CD4-positive, alpha-beta T cell treated with Interferon gamma for 1 hour (primary cell): ENCODE data around the gene MTMR12.
"Not testable (repeated sequence)": the region's sequence is repeated elsewhere in the genome, so short reads cannot be mapped to it uniquely, and the experiment has no call there.

Experiments used
- DNase-seq: peaks from one replicate; pipeline ENCODE4 v3.0.0-alpha.2; 2020

The MTMR12 gene

DNA sequence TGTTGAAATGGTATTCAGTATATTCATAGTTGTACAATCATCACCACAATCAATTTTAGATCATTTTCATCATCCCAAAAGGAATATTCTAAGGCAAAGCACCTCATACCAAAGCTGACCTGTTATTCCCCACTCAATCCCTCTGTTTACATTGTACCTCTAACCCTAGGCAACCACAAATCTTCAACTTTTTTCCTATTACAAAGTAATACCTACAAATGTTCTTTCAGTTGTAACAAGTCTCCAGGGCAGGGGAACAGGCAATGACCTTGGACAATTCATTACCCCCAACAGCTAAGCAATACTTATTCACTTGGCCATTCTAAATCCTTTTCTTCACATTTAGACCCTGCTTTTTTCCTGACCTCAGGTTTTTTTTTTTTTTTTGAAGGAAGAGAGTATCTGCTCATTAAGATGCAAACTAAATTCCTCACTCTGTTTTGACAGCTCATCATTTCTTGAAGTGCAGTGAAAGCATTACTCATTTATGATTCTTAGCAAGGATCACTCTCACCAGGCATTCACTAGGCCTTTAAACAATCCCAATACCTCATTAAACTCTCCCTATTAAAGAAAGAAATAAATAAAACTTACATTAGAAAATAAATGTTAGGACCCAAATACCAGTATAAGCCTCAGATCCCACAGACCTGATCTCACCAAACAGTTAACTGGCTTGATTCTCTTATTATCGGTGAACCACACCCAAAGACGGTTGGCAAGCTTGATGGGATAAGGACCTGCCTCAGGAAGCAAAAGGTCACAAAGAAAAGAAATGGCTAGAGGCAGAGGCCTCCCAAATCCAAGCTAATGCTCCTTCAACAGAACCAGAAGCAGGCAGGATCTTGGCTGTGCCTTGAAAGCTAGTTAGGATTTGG lies 15.3 kb downstream of the MTMR12 start:
- DNase-seq: no peak

DNA sequence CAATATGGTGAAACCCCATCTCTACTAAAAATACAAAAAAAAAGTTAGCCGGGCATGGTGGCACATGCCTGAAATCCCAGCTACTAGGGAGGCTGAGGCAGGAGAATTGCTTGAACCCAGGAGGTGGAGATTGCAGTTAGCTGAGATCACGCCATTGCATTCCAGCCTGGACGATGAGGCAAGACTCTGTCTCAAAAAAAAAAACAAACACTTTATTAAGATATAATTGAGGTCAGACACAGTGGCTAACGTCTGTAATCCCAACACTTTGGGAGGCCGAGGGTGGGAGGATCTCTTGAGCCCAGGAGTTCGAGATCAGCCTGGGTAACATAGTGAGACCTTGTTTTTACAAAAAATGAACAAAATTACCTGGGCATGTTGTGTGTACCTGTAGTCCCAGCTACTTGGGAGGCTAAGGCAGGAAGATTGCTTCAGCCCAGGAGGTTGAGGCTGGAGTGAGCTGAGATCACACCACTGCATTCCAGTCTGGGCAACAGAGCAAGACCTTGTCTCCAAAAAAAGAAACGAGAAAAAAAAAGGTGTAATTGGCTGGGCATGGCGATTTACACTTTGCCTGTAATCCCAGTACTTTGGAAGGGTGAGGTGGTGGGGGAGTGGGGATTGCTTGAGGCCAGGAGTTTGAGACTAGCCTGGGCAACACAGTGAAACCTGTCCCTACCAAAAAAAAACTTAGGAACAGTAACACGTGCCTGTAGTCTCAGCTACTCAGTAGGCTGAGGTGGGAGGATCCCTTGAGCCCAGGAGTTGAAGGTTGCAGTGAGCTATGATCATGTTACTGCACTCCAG lies 16.6 kb downstream of the MTMR12 start:
- not testable (repeated sequence) for DNase-seq

DNA sequence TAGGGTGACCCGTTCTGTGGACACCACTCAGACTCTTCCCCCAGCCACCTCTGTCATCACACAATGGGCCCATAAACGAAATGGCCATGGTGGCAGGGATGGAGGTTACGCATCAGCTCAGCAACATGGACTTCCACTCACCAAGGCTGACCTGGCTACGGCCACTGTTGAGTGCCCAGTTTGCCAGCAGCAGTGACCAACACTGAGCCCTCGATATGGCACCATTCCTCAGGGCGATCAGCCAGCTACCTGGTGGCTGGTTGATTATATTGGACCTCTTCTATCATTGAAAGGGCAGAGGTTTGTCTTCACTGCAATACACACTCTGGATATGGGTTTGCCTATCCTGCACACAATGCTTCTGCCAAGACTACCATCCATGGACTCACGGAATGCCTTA lies 21.1 kb downstream of the MTMR12 start:
- DNase-seq: no peak

DNA sequence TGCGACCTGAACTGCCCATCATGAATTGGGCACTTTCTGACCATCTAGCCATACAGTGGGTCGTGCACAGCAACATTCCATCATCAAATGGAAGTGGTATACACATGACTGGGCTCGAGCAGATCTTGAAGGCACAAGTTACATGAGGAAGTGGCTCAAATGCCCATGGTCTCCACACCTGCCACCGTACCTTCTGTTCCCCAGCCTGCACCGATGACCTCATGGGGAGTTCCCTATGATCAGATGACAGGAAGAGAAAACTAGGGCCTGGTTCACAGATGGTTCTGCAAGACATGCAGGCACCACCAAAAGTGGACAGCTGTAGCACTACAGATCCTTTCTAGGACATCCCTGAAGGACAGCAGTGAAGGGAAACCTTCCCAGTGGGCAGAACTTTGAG lies 21.8 kb downstream of the MTMR12 start:
- peak; percentile 53 for DNase-seq

DNA sequence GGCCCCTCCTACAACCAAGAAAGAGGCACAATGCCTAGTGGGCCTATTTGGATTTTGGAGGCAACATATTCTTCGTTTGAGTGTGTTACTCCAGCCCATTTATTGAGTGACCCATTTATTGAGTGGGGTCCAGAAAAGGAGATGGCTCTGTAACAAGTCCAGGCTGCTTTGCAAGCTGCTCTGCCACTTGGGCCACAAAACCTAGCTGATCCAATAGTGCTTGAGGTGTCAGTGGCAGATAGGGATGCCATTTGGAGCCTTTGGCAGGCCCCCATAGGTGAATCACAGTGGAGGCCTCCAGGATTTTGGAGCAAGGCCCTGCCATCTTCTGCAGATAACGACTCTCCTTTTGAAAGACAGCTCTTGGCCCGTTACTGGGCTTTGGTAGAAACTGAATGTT lies 22.2 kb downstream of the MTMR12 start:
- DNase-seq: not testable (repeated sequence)

DNA sequence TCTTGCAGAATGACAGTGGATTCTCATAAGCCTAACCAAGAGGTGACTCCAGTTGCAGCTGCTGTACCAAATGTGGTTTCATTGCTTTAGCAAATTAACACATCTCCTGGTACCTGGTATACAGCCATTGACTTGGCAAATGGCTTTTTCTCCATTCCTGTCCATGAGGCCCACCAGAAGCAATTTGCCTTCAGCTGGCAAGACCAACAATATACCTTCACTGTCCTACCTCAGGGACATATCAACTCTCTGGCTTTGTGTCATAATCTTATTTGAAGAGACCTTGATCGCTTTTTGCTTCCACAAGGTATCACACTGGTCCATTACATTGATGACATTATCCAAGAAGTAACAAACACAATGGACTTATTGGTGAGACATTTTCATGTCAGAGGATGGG lies 22.8 kb downstream of the MTMR12 start:
- DNase-seq: not testable (repeated sequence)

DNA sequence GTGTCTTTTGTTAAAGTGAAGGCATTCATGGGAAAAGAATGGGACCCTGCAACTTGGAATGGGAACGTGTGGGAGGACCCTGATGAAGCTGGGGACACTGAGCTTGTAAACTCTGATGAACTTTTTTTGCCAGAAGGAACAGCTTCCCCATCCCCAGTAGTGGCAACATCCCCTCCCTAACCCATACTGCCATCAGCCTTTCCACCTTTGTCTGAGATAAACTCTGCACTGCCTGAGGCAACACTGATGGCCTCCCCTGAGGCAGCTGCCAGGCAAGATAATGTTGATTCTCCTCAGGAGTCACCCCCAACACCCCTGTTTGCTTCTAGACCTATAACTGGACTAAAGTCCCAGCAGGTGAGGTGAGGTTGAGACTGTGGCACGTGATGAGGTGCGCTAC lies 24.6 kb downstream of the MTMR12 start:
- not testable (repeated sequence) for DNase-seq

DNA sequence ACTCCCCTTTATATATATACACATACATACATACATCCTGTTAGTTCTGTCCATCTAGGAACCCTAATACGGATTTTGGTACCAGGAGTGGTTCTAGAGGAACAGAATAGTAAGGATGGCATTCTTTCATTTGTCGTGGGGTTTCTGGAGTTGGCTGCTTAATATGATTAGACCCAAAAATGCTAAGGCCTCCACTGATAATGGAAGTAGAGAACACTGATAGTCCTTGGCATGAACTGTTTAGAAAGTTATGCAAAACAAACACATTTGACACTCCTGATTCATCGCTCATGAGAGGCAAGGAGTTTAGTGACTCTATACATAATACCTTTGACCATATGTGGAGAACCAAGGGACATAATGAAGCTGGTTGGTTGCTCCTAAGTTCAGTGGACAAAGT lies 25.2 kb downstream of the MTMR12 start:
- DNase-seq: not testable (repeated sequence)

DNA sequence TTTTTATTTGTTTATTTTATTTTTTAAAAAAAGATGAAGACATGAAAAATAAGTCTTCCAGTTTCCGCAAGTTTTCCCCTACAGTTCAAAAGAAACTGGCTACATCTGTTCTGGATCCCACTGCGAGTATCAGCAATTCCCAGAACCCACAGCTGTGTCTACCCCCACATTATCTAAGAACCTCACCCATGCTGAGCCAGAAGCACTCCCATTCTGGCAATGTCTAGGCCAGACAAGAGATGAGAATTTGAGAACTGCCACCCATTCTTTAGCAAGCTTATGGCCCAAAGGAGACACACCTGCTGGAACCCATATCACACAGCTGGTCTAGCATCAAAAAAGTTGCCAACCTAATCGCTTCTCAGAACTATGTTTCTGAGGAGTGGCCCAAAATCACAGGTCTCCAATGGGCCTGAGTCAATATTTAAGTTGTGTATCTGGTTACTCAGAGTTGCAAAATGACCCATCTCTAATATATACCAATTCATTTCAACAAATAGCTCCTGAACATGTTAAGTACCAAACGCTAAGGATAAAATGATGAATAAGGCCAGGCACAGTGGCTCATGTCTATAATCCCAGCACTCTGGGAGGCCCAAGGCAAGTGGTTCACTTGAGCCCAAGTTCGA lies 27.1 kb downstream of the MTMR12 start:
- no peak for DNase-seq

DNA sequence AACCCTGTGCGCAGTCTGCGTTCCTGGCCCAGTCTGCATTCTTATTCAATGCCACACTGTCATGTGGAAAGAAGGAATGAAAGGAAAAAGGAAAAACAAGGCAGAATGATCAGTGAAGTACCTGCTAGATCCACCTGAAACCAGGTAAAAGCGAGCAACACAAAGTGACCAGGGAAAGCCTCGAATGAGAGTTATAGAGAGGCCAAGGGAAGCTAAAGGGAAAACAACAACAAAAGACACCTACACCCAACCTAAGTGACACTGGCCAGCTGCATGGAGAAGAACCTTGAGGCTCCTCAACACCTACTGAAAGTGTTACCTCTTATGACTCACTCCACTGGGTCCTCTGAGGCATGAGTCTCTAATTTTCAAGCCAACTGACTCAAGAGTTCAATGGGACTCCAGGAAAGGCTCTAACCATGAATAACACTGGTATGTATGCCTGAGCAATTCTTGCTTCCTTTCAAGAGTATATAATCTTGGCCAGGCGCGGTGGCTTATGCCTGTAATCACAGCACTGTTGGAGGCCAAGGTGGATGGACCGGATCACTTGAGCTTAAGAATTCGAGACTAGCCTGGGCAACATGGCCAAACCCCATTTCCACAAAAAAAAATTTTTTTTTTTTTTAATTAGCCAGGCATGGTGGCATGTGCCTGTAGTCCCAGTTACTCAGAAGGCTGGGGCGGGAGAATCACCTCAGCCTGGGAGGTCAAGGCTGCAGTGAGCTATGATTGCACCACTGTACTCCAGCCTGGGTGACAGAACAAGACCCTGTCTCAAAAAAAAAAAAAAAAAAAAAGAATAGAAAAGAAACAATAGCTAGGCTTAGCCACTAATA lies 29.0 kb downstream of the MTMR12 start:
- no peak for DNase-seq

DNA sequence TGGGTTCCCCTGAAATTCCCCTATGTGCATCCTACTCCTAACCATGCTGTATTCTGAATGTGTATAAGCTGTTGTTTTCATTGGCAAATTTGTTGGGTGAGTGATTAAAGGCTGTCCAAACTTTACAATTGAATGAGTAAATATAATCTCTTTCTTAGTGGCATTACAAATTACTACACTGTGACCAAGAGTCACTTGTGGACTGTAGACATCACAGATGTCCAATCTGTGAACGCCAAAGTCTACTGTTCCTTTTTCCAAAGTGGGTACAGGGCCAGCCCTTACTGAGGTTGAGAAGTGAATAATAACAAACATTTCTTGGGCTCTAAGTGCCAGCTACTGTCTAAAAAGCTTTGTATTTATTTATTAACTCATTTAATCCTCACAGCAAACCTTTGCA lies 29.7 kb downstream of the MTMR12 start:
- DNase-seq: no peak

DNA sequence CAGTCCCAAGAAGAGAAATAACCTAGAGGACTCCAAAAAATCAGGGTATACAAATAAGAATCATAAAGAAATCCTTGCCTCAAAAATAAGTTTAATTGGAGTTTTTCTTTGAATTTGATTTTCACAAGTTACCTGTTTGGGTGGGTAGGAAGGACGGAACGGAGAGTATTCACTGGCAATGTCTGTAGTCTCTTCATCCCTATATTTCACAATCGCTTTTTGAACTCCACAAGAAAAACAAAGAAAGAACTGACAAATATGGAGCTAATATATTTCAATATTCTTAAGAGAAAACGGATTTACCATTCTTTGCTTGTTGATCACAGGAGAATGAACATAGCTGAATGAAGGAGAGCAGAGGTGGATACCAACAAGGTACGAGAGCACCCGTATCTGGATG lies 30.1 kb downstream of the MTMR12 start:
- no peak for DNase-seq

DNA sequence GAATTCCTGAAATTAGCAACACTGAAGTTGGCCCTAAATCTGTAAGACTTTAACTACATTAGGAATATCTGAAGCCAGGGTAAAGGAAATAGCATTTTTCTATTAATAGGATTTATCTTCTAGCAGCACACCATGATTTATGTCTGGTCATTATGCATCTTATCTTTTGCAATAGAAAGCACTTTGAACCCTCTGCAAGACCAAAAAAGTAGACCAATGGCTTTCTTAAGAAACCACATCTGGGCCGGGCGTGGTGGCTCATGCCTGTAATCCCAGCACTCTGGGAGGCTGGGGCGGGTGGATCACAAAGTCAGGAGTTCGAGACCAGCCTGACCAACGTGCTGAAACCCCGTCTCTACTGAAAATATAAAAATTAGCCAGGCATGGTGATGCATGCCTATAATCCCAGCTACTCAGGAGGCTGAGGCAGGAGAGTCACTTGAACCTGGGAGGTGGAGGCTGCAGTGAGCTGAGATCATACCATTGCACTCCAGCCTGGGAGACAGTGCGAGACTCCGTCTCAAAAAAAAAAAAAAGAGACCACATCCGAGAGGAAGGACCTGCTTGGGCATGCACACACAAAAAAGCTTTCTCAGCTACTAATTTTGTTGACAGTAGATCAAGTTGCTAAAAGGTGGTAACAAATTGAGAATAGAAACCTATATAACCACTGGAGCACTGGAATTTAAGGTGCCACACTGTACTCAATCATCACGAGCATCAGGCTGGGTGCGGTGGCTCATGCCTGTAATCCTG lies 31.2 kb downstream of the MTMR12 start:
- DNase-seq: not testable (repeated sequence)

DNA sequence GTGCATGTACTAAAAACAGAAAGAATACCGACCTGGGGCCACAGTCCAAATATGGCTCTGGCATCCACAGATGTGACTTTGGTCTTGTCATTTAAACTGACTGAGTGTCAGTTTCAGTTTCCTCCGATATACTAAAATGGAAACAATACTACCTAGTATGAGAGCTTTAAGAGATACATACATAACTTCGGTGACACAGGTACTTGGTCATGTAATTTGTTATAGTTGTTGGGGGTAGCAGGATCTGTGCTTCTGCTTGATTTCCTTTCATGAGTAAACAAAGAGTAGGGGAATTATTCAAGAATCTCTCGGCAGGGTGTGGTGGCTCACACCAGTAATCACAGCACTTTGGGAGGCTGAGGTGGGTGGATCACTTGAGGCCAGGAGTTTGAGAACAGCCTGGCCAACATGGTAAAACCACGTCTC lies 32.1 kb downstream of the MTMR12 start:
- no peak for DNase-seq

DNA sequence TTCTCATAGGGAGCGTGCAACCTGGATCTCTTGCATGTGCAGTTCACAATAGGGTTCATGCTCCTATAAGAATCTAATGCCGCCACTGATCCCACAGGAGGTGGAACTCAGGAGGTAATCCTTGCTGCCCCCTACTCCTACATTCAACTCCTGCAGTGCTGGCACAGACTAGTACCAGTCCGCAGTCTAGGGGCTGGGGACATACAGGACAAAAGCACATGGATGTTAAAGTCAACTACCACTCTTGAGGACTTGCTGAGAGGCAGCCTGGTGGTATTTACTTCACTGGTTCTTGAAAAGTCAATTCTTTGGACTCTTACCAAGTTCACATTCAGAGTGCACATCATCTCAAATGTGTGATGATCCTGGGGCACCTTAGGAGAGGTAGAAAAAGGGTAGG lies 33.0 kb downstream of the MTMR12 start:
- no peak for DNase-seq

DNA sequence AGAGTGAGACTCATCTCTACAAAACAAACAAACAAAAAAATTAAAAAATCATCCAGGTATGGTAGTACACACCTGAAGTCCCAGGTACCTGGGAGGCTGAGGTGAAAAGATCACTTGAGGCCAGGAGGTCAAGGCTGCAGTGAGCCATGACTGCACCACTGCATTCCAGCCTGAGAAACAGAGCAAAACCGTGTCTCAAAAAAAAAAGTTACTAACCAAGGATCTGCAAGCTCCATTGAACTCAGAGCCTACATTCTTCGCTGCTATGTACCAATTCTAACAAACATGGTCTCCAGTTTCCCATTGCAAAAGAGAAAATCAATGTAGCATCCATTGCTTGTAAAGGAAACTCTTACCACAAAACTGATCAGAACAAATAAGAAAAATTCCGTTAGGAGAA lies 33.5 kb downstream of the MTMR12 start:
- no peak for DNase-seq

DNA sequence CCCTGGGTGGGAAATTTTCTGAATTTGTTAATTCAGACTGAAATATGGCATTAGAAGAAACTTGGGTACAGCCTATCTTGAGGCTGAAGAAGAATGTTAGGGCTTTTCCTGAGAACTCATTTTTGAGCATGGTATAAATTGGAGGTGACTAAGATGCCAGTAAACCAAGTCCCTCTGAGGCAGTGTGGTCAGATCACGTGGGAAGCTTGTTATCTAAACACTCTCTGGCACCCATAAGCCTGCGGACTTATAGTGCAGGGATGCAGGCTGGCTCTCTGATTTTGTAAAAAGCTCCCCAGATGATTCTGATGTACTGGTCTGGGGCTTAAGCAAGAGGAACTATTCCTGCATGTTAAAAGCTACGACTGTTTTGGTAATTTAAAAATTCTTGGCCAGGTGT lies 34.3 kb downstream of the MTMR12 start:
- peak; percentile 11 for DNase-seq

DNA sequence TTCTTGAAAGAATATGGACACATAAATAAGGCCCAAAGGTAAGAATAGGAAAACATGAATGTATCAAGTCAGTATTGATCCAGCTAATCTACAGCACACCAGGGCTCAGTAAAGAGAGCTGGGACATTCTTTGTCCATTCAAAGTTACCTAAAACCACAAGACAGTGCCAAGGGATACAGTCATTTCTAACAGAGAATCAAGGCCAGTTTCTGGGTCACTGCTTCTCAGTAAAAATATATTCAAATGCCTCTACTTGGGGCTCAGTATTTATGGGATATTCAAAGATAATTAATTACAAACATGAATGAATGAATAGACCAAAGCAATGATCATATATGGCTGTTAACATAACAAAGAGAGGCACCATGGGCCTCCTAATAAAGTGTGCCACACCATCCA lies 34.9 kb downstream of the MTMR12 start:
- no peak for DNase-seq

DNA sequence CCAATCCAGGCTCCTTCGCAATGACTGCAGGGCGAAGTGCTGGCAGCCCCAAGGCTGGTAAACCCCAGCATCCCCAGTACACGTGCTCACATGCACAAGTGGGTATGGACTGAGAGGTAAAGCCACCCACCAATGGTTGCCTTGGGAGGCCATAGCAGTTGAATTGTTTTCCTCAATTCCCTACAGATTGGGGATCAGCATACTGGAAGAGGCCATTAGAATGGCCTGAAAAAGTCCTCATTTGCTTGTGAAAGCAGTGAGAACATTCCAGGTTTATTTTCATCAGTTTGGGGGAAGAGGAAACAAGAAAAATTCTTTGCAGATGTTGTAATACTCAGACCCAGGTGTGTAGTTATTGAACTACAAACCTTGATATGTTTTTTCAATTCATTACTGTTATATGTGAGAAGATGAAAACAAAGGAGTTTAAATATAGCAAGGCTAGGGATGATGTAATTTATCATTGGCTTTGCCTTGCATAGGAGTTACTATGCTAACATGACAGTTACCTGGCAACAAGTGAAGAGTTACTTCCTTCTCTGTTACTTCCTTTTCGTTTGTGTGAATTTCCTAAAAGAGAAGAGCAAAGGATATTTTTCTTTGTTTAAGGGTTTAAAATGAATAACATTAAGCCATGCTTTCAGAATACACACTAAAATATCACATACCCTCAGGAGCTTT lies 36.4 kb downstream of the MTMR12 start:
- no peak for DNase-seq

DNA sequence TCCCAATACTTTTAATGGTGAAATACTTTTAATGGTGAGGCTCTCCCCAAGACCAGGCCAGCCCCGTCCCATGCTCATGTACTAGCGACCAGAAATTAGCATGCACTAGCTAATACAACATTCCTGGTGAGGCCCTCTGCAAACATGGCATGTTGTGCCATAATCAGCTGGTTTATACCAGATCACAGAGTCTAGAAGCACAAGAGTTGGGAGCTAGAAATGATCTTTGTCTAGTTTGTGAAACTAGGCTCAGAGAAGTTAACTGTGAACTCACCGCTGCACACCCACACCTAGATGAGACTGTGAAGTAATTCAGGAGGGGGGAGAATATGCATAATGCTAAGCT lies 37.4 kb downstream of the MTMR12 start:
- no peak for DNase-seq
